HG03280 (cell line): ENCODE results near the gene FNIP2.
"Not testable (repeated sequence)": the region's sequence is repeated elsewhere in the genome, so short reads cannot be mapped to it uniquely, and the experiment has no call there.

Experiments used
- ATAC-seq: cut with Tn5 transposase; IDR thresholded peaks from one replicate; pipeline ENCODE4 v1.9.1; 2021; ENCODE audit warnings: mild to moderate bottlenecking, moderate library complexity; ENCODE audit not compliant: unreplicated experiment

The FNIP2 gene

DNA sequence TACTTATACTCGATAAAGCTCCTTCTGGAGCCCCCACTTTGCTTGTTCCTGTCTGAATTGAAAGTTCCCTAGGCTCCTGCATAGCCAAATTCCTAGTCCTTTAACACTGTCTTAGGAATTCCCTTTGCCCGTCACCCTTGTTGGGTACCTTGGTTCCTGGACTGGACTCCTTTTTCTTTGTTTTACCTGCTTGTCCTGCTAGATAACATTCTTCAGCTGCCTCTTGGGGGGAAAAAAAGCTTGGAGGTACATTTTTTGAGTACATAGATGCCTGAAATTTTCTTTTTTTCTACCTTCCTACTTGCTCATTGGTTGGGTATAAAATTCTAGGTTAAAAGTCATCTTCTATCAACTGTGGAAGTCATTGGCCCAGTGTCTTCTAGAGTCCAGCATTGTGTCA is 179.2 kb downstream of the FNIP2 start:
- no peak for ATAC-seq

DNA sequence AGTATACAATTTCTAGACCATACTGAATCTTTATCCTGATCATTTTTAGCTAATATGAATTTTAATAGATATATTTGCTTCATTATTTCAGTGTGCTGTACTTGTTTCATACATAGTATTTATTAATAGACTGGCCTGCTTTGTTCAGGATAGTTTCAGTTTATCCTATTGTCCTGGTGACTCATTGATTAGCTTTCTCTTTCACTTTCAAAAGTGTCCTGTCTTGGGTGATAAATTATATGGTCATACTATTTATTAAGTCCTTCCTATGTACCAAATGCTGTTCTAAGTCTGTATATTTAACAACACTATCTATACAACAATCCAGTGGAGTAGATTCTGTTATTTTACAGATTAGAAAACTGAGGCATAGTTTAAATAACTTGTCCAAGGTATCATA is 180.3 kb downstream of the FNIP2 start:
- no peak for ATAC-seq

DNA sequence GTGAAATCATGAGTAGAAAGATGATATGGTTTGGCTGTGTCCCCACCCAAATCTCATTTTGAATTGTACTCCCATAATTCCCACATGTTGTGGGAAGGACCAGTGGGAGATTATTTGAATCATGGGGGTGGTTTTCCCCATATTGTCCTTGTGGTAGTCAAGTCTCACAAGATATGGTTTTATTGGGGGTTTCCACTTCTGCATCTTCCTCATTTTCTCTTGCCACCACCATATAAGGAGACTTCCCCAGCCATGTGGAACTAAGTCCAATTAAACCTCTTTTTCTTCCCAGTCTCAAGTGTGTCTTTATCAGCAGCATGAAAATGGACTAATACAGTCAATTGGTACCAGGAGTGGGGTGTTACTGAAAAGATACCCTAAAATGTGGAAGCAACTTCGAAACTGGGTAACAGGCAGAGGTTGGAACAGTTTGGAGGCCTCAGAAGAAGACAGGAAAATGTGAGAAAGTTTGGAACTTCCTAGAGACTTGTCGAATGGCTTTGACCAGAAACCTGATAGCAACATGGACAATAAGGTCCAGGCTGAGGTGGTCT is 183.5 kb downstream of the FNIP2 start:
- ATAC-seq = not testable (repeated sequence)

DNA sequence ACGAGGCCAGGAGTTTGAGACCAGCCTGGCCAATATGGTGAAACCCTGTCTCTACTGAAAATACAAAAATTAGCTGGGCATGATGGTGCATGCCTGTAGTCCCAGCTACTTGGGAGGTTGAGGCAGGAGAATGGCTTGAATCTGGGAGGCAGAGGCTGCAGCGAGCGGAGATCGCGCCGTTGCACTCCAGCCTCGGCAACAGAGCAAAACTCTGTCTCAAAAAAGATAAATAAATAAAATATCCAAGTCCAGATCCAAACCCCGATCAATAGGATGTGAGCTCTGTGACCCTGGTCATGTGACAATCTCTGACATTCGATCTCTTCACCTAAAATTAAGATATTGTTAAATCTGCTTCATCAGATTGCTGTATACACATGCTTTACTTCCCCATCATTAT is 187.5 kb downstream of the FNIP2 start:
- not testable (repeated sequence) for ATAC-seq

DNA sequence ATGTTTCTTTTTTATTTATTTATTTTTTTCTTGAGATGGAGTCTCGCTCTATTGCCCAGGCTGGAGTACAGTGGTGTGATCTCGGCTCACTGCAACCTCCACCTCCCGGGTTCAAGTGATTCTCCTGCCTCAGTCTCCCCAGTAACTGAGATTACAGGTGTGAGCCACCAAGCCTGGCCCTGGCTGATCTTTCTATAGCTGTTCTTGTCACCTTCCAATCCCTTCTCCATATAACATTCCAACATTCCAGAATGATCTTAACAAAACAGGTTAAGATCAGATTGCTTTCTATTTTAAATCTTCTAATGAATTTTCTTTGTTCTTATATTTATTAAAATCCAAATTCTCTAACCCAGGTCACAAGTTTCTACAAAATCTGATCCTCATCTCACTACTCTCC is 188.1 kb downstream of the FNIP2 start:
- ATAC-seq = not testable (repeated sequence)
